HepG2 (cell line): Measurements from ENCODE around the gene MTUS2. TPM values are rescaled to one million over a fixed set of nuclear protein-coding genes. Genes with fewer than 3 reads are reported as not detected.

ENCODE experiments used
- ELF3 ChIP-seq: IDR thresholded peaks from 2 replicates; pipeline ENCODE4 v1.6.1; 2016; ENCODE audit warnings: missing genetic modification reagents, missing compliant biosample characterization
- ELF4 ChIP-seq: sonication (generic); formaldehyde crosslinking; IDR thresholded peaks from 2 replicates; pipeline ENCODE4 v1.5.0; 2020; ENCODE audit warnings: missing genetic modification reagents, mild to moderate bottlenecking, moderate library complexity, borderline replicate concordance
- MTERF4 ChIP-seq: sonication (generic); formaldehyde crosslinking; IDR thresholded peaks from 2 replicates; pipeline ENCODE4 v1.8.0; 2023; ENCODE audit warnings: mild to moderate bottlenecking, missing genetic modification reagents
- ZBTB40 ChIP-seq, 2 experiments: fragments of 450-650 bp in 1 of 2; sonication (generic) in 1 of 2; formaldehyde crosslinking in 1 of 2; IDR thresholded peaks; 2 replicates each; pipeline versions ENCODE4 v1.6.1 to v1.8.0; 2016 to 2022; ENCODE audit warnings: antibody characterized with exemption in 1 of 2, mild to moderate bottlenecking in 1 of 2, missing genetic modification reagents in 1 of 2
- ZNF101 ChIP-seq: sonication (generic); formaldehyde crosslinking; IDR thresholded peaks from 2 replicates; pipeline ENCODE4 v1.4.0; 2020; ENCODE audit warnings: mild to moderate bottlenecking, low read depth, missing genetic modification reagents, borderline replicate concordance
- ZNF274 ChIP-seq: sonication (generic); formaldehyde crosslinking; IDR thresholded peaks from 2 replicates; pipeline ENCODE4 v1.5.1; 2020; ENCODE audit warnings: mild to moderate bottlenecking, missing genetic modification reagents
- ZNF549 ChIP-seq: sonication (generic); formaldehyde crosslinking; IDR thresholded peaks from 2 replicates; pipeline ENCODE4 v1.5.0; 2020; ENCODE audit warnings: missing genetic modification reagents
- polyA plus RNA-seq, 8 experiments: library from polyadenylated mRNA; depleted of rRNA in 3 of 8; stranded (reverse) in 7 of 8; unstranded in 1 of 8; fragments of >200 nt; fragmentation: Illumina TruSeq in 4 of 8; extraction: Trizol in 4 of 8; gene quantifications; 2 replicates each; pipeline versions ENCODE4 v1.2.1 to v1.2.3, GENCODE V29; 2011 to 2016; ENCODE audit warnings: low read depth in 4 of 8, missing spikeins in 1 of 8, mixed read lengths in 1 of 8; ENCODE audit not compliant: insufficient read depth in 1 of 8
- total RNA-seq, 5 experiments: library from RNA; depleted of rRNA; stranded (reverse); fragments of >200 nt; fragmentation: Illumina TruSeq; extraction: Trizol; gene quantifications; 2 replicates each; pipeline ENCODE4 v1.2.3, GENCODE V29; 2016; ENCODE audit warnings: low read depth in 1 of 5

The MTUS2 gene
- total and polyA plus RNA-seq, 2 of the 13 experiments (the other 11 are each of a cell fraction or from before 2014, with no cell fraction given) = not detected

GRCh38 chr13:29429286-29429900 lies 609.3 kb downstream of the MTUS2 start (continued):
- no peak for TF ChIP-seq ZNF274 (CRISPR knock-in tag)
- TF ChIP-seq ELF3 (CRISPR knock-in tag) = no peak
- no peak for TF ChIP-seq ZNF549 (CRISPR knock-in tag)
- TF ChIP-seq MTERF4 (CRISPR knock-in tag) = no peak
- TF ChIP-seq ZNF101 = no peak
- no peak for TF ChIP-seq ELF4 (CRISPR knock-in tag)
- no peak for TF ChIP-seq ZBTB40 (IDR thresholded peaks at IDR 0.05)
- no peak for TF ChIP-seq ZBTB40 (CRISPR knock-in tag; IDR thresholded peaks at IDR 0.05)
